Measurements from ENCODE around the gene FAM110D. TPM values are rescaled to one million over a fixed set of nuclear protein-coding genes. Genes with fewer than 3 reads are reported as not detected.
A peak's percentile ranks its signal among the peaks of the same experiment; 100 is the strongest.

The FAM110D gene
- total RNA-seq, 1 experiment from 2014 or later: 0.55 TPM

DNA sequence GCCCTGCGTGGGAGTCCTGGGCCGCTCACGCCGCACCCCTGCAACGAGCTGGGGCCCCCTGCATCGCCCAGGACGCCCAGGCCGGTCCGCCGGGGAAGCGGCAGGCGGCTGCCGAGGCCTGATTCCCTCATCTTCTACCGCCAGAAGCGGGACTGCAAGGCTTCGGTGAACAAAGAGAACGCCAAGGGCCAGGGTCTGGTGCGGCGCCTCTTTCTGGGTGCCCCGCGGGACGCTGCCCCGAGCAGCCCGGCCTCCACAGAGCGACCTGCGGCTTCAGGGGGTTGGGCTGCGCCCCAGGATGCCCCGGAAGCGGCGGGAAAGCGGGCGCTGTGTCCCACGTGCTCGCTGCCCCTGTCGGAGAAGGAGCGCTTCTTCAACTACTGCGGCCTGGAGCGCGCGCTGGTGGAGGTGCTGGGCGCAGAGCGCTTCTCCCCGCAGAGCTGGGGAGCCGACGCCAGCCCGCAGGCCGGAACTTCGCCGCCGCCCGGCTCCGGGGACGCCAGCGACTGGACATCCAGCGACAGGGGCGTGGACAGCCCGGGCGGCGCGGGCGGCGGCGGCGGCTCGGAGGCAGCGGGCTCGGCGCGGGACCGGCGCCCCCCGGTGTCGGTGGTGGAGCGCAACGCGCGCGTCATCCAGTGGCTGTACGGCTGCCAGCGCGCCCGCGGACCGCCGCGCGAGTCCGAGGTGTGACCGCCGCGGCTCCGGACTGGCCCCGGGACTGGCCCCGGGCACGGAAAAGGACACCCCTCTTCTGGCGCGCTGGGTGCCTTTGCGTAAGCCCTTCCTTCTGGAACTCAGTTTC, 2.7 kb downstream of the FAM110D start (continued):
- TF ChIP-seq, protein P1, sequence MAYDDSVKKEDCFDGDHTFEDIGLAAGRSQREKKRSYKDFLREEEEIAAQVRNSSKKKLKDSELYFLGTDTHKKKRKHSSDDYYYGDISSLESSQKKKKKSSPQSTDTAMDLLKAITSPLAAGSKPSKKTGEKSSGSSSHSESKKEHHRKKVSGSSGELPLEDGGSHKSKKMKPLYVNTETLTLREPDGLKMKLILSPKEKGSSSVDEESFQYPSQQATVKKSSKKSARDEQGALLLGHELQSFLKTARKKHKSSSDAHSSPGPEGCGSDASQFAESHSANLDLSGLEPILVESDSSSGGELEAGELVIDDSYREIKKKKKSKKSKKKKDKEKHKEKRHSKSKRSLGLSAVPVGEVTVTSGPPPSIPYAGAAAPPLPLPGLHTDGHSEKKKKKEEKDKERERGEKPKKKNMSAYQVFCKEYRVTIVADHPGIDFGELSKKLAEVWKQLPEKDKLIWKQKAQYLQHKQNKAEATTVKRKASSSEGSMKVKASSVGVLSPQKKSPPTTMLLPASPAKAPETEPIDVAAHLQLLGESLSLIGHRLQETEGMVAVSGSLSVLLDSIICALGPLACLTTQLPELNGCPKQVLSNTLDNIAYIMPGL (CRISPR knock-in tag; IDR thresholded peaks at IDR 0.05): peak; percentile 90
- TF ChIP-seq IRF2 (CRISPR knock-in tag; IDR thresholded peaks at IDR 0.05; ENCODE audit: borderline replicate concordance, low read depth) (no peak), NFATC4 (CRISPR knock-in tag; IDR thresholded peaks at IDR 0.05) (no peak), ESRRA (CRISPR knock-in tag; IDR thresholded peaks at IDR 0.05; ENCODE audit: borderline replicate concordance) (peak; percentile 57; the same call in 1 of the 2 replicates), SMAD4 (CRISPR knock-in tag; IDR thresholded peaks at IDR 0.05) (no peak), ZNF232 (CRISPR knock-in tag; IDR thresholded peaks at IDR 0.05) (peak; percentile 90), ZNF219 (CRISPR knock-in tag; IDR thresholded peaks at IDR 0.05; ENCODE audit: borderline replicate concordance) (no peak; the same call in 1 of the 2 replicates), FOXP1 (CRISPR knock-in tag; IDR thresholded peaks at IDR 0.05; ENCODE audit: borderline replicate concordance) (peak; percentile 93; the same call in 1 of the 2 replicates), TCF7 (CRISPR knock-in tag; IDR thresholded peaks at IDR 0.05; ENCODE audit: low read depth) (0 out of 2 replicates have a peak, but pooled peaks have one; percentile 27), ZBTB21 (CRISPR knock-in tag; IDR thresholded peaks at IDR 0.05; ENCODE audit: borderline replicate concordance) (peak; percentile 75; the same call in 1 of the 2 replicates), NR2C2 (CRISPR knock-in tag; IDR thresholded peaks at IDR 0.05) (peak; percentile 60), JUN (CRISPR knock-in tag; IDR thresholded peaks at IDR 0.05) (no peak), NFE2L1 (CRISPR knock-in tag; IDR thresholded peaks at IDR 0.05) (peak; percentile 87; the same call in 1 of the 2 replicates), FOXK1 (CRISPR knock-in tag; IDR thresholded peaks at IDR 0.05) (peak; percentile 80; the same call in 1 of the 2 replicates)
- TF ChIP-seq, protein P2, sequence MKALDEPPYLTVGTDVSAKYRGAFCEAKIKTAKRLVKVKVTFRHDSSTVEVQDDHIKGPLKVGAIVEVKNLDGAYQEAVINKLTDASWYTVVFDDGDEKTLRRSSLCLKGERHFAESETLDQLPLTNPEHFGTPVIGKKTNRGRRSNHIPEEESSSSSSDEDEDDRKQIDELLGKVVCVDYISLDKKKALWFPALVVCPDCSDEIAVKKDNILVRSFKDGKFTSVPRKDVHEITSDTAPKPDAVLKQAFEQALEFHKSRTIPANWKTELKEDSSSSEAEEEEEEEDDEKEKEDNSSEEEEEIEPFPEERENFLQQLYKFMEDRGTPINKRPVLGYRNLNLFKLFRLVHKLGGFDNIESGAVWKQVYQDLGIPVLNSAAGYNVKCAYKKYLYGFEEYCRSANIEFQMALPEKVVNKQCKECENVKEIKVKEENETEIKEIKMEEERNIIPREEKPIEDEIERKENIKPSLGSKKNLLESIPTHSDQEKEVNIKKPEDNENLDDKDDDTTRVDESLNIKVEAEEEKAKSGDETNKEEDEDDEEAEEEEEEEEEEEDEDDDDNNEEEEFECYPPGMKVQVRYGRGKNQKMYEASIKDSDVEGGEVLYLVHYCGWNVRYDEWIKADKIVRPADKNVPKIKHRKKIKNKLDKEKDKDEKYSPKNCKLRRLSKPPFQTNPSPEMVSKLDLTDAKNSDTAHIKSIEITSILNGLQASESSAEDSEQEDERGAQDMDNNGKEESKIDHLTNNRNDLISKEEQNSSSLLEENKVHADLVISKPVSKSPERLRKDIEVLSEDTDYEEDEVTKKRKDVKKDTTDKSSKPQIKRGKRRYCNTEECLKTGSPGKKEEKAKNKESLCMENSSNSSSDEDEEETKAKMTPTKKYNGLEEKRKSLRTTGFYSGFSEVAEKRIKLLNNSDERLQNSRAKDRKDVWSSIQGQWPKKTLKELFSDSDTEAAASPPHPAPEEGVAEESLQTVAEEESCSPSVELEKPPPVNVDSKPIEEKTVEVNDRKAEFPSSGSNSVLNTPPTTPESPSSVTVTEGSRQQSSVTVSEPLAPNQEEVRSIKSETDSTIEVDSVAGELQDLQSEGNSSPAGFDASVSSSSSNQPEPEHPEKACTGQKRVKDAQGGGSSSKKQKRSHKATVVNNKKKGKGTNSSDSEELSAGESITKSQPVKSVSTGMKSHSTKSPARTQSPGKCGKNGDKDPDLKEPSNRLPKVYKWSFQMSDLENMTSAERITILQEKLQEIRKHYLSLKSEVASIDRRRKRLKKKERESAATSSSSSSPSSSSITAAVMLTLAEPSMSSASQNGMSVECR (CRISPR knock-in tag; IDR thresholded peaks at IDR 0.05; ENCODE audit: borderline replicate concordance): peak; percentile 89; the same call in 1 of the 2 replicates
- TF ChIP-seq, protein P3, sequence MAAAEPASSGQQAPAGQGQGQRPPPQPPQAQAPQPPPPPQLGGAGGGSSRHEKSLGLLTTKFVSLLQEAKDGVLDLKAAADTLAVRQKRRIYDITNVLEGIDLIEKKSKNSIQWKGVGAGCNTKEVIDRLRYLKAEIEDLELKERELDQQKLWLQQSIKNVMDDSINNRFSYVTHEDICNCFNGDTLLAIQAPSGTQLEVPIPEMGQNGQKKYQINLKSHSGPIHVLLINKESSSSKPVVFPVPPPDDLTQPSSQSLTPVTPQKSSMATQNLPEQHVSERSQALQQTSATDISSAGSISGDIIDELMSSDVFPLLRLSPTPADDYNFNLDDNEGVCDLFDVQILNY (CRISPR knock-in tag; IDR thresholded peaks at IDR 0.05): peak; percentile 95
- TF ChIP-seq, protein P4, sequence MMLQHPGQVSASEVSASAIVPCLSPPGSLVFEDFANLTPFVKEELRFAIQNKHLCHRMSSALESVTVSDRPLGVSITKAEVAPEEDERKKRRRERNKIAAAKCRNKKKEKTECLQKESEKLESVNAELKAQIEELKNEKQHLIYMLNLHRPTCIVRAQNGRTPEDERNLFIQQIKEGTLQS (CRISPR knock-in tag; conservative IDR thresholded peaks at IDR 0.05): no peak
- TF ChIP-seq, protein P5, sequence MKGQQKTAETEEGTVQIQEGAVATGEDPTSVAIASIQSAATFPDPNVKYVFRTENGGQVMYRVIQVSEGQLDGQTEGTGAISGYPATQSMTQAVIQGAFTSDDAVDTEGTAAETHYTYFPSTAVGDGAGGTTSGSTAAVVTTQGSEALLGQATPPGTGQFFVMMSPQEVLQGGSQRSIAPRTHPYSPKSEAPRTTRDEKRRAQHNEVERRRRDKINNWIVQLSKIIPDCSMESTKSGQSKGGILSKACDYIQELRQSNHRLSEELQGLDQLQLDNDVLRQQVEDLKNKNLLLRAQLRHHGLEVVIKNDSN (CRISPR knock-in tag; IDR thresholded peaks at IDR 0.05): peak; percentile 75
- TF ChIP-seq, protein P6, sequence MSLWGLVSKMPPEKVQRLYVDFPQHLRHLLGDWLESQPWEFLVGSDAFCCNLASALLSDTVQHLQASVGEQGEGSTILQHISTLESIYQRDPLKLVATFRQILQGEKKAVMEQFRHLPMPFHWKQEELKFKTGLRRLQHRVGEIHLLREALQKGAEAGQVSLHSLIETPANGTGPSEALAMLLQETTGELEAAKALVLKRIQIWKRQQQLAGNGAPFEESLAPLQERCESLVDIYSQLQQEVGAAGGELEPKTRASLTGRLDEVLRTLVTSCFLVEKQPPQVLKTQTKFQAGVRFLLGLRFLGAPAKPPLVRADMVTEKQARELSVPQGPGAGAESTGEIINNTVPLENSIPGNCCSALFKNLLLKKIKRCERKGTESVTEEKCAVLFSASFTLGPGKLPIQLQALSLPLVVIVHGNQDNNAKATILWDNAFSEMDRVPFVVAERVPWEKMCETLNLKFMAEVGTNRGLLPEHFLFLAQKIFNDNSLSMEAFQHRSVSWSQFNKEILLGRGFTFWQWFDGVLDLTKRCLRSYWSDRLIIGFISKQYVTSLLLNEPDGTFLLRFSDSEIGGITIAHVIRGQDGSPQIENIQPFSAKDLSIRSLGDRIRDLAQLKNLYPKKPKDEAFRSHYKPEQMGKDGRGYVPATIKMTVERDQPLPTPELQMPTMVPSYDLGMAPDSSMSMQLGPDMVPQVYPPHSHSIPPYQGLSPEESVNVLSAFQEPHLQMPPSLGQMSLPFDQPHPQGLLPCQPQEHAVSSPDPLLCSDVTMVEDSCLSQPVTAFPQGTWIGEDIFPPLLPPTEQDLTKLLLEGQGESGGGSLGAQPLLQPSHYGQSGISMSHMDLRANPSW (CRISPR knock-in tag; conservative IDR thresholded peaks at IDR 0.05; ENCODE audit: low read depth): no peak
- TF ChIP-seq, protein P7, sequence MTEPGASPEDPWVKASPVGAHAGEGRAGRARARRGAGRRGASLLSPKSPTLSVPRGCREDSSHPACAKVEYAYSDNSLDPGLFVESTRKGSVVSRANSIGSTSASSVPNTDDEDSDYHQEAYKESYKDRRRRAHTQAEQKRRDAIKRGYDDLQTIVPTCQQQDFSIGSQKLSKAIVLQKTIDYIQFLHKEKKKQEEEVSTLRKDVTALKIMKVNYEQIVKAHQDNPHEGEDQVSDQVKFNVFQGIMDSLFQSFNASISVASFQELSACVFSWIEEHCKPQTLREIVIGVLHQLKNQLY (CRISPR knock-in tag; IDR thresholded peaks at IDR 0.05): 0 out of 2 replicates have a peak, but pooled peaks have one; percentile 62
- TF ChIP-seq, protein P8, sequence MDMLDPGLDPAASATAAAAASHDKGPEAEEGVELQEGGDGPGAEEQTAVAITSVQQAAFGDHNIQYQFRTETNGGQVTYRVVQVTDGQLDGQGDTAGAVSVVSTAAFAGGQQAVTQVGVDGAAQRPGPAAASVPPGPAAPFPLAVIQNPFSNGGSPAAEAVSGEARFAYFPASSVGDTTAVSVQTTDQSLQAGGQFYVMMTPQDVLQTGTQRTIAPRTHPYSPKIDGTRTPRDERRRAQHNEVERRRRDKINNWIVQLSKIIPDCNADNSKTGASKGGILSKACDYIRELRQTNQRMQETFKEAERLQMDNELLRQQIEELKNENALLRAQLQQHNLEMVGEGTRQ (CRISPR knock-in tag; IDR thresholded peaks at IDR 0.05): peak; percentile 41; the same call in 1 of the 2 replicates
- TF ChIP-seq, protein P9, sequence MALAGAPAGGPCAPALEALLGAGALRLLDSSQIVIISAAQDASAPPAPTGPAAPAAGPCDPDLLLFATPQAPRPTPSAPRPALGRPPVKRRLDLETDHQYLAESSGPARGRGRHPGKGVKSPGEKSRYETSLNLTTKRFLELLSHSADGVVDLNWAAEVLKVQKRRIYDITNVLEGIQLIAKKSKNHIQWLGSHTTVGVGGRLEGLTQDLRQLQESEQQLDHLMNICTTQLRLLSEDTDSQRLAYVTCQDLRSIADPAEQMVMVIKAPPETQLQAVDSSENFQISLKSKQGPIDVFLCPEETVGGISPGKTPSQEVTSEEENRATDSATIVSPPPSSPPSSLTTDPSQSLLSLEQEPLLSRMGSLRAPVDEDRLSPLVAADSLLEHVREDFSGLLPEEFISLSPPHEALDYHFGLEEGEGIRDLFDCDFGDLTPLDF (CRISPR knock-in tag; IDR thresholded peaks at IDR 0.05): 0 out of 2 replicates have a peak, but pooled peaks have one; percentile 71
- TF ChIP-seq, protein P10, sequence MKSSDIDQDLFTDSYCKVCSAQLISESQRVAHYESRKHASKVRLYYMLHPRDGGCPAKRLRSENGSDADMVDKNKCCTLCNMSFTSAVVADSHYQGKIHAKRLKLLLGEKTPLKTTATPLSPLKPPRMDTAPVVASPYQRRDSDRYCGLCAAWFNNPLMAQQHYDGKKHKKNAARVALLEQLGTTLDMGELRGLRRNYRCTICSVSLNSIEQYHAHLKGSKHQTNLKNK (CRISPR knock-in tag; IDR thresholded peaks at IDR 0.05): no peak
